SK-N-SH treated with all-trans-retinoic acid at 6 μM for 48 hours (cell line): ENCODE data around the gene SPINK13.

Experiments used
- CREB5 ChIP-seq: fragments of 250-450 bp; sonication (Bioruptor Pico); IDR thresholded peaks from 2 replicates; pipeline ENCODE4 v1.5.1; 2020; ENCODE audit warnings: low read depth, mild to moderate bottlenecking, moderate library complexity
- CSDC2 ChIP-seq: fragments of 250-450 bp; sonication (Bioruptor Pico); IDR thresholded peaks from 2 replicates; pipeline ENCODE4 v1.5.0; 2020; ENCODE audit warnings: mild to moderate bottlenecking, moderate library complexity
- CSRNP3 ChIP-seq: fragments of 250-450 bp; sonication (Bioruptor Pico); IDR thresholded peaks from 2 replicates; pipeline ENCODE4 v1.5.1; 2021; ENCODE audit warnings: mild to moderate bottlenecking, moderate library complexity
- ISL1 ChIP-seq: fragments of 250-450 bp; sonication (Bioruptor Pico); IDR thresholded peaks from 2 replicates; pipeline ENCODE4 v2.1.2; 2022; ENCODE audit warnings: mild to moderate bottlenecking, moderate library complexity
- POU6F1 ChIP-seq: fragments of 250-450 bp; sonication (Bioruptor Pico); IDR thresholded peaks from 2 replicates; pipeline ENCODE4 v1.8.0; 2021; ENCODE audit warnings: low read depth, mild to moderate bottlenecking, moderate library complexity, borderline replicate concordance
- RARB ChIP-seq: fragments of 250-450 bp; sonication (Bioruptor Pico); IDR thresholded peaks from 2 replicates; pipeline ENCODE4 v1.8.0; 2021; ENCODE audit warnings: mild to moderate bottlenecking, moderate library complexity
- TCF4 ChIP-seq: fragments of 250-450 bp; sonication (Bioruptor Pico); IDR thresholded peaks from 2 replicates; pipeline ENCODE4 v1.8.0; 2021; ENCODE audit warnings: mild to moderate bottlenecking, moderate library complexity, borderline replicate concordance
- ZC3H10 ChIP-seq: fragments of 250-450 bp; sonication (Bioruptor Pico); IDR thresholded peaks from 2 replicates; pipeline ENCODE4 v1.5.1; 2021; ENCODE audit warnings: mild to moderate bottlenecking, moderate library complexity
- ZFP30 ChIP-seq: fragments of 450-650 bp; formaldehyde crosslinking; IDR thresholded peaks from 2 replicates; pipeline ENCODE4 v1.5.0; 2022; ENCODE audit warnings: mild to moderate bottlenecking, moderate library complexity
- ZNF565 ChIP-seq: fragments of 450-650 bp; formaldehyde crosslinking; conservative IDR thresholded peaks from 2 replicates; pipeline ENCODE4 v1.5.0; 2020; ENCODE audit warnings: low read depth, mild to moderate bottlenecking, moderate library complexity
- ZNF70 ChIP-seq: fragments of 450-650 bp; formaldehyde crosslinking; IDR thresholded peaks from 2 replicates; pipeline ENCODE4 v1.5.0; 2020; ENCODE audit warnings: mild to moderate bottlenecking, moderate library complexity
- TF ChIP-seq, protein P1 (sequence below): fragments of 250-450 bp; sonication (Bioruptor Pico); IDR thresholded peaks from 2 replicates; pipeline ENCODE4 v1.8.0; 2020; ENCODE audit warnings: mild to moderate bottlenecking, moderate library complexity, borderline replicate concordance

DNA sequence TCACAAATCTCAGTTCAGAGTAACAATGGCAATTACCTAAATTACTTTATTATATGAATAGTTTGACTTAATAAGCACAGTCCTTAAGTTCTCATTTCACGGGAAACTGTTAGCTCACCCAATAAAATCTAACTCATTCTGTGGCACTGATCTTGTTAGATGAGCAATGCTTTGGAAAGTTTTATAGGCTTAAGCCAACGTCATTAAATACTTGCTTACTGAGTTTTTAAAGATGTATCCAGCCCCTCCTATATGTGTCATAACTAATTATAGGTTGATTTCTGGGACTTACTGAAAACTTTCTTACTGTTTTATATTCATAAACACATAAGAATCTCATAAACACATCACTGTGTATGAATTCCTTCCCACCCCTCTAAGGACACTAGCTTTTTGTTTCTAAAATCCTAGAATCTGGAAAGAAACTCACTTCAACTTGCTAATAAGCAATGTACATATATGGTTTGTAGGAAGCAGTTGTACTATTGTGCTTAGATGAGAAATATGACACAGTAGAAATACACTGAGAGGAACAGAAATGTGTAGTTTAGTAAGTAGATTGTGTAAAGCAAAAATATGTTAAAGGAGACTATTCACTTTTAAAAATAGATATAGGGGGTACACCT is 44.4 kb upstream of the SPINK13 start:
- TF ChIP-seq CSDC2 (CRISPR knock-in tag), result no peak
- TF ChIP-seq ISL1, result no peak
- no peak for TF ChIP-seq RARB (CRISPR knock-in tag)
- no peak for TF ChIP-seq ZC3H10 (CRISPR knock-in tag)
- TF ChIP-seq CREB5, result no peak
- no peak for TF ChIP-seq ZNF70 (CRISPR knock-in tag)
- TF ChIP-seq POU6F1 (CRISPR knock-in tag), result no peak
- no peak for TF ChIP-seq ZFP30 (CRISPR knock-in tag)
- TF ChIP-seq, protein P1, sequence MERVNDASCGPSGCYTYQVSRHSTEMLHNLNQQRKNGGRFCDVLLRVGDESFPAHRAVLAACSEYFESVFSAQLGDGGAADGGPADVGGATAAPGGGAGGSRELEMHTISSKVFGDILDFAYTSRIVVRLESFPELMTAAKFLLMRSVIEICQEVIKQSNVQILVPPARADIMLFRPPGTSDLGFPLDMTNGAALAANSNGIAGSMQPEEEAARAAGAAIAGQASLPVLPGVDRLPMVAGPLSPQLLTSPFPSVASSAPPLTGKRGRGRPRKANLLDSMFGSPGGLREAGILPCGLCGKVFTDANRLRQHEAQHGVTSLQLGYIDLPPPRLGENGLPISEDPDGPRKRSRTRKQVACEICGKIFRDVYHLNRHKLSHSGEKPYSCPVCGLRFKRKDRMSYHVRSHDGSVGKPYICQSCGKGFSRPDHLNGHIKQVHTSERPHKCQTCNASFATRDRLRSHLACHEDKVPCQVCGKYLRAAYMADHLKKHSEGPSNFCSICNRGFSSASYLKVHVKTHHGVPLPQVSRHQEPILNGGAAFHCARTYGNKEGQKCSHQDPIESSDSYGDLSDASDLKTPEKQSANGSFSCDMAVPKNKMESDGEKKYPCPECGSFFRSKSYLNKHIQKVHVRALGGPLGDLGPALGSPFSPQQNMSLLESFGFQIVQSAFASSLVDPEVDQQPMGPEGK, result no peak
- no peak for TF ChIP-seq ZNF565 (CRISPR knock-in tag)
- TF ChIP-seq TCF4, result no peak
- no peak for TF ChIP-seq CSRNP3 (CRISPR knock-in tag)
